SK-N-SH (cell line): ENCODE results near the gene CUL1. TPM values are rescaled to one million over a fixed set of nuclear protein-coding genes. Genes with fewer than 3 reads are reported as not detected.

Source experiments
- CTCF ChIA-PET: fragments of 300-600, 350-600 bp; formaldehyde crosslinking; extraction: SDS; loops from one replicate; lab custom pipeline; 2021; lab: Yijun Ruan, JAX
- POLR2A ChIA-PET: fragments of 350-600 bp; sonication (Branson Sonifier 250); formaldehyde crosslinking; extraction: SDS; loops from one replicate; lab custom pipeline; 2020; ENCODE audit warnings: antibody characterized with exemption, inconsistent platforms; lab: Yijun Ruan, JAX
- DNase-seq: peaks from one replicate; pipeline ENCODE4 v3.0.0; 2012
- H2AFZ ChIP-seq: fragments of 200-600 bp; sonication (generic); 2 replicates; pipeline ENCODE4 v1.8.1; 2016; ENCODE audit warnings: antibody characterized with exemption, mild to moderate bottlenecking, low read depth
- H3F3A ChIP-seq: fragments of 200-600 bp; sonication (generic); replicated peaks from 2 replicates; pipeline ENCODE3; 2016; ENCODE audit warnings: antibody characterized with exemption, mild to moderate bottlenecking; ENCODE audit not compliant: insufficient read depth
- H3K27ac ChIP-seq, 2 experiments: fragments of 200-500 bp in 1 of 2; fragments of 200-600 bp in 1 of 2; sonication (Bioruptor generic) in 1 of 2; sonication (generic), shearing (Covaris generic) in 1 of 2; 2 replicates each; pipeline versions ENCODE4 v1.5.1 to v1.6.1; 2014 to 2016; ENCODE audit warnings: low read depth in 2 of 2, inconsistent platforms in 1 of 2, low read length in 1 of 2, mild to moderate bottlenecking in 1 of 2, mixed read lengths in 1 of 2
- H3K27me3 ChIP-seq: fragments of 200-600 bp; sonication (generic), shearing (Covaris generic); 2 replicates; pipeline ENCODE4 v1.6.1; 2016; ENCODE audit warnings: mixed run types; ENCODE audit not compliant: insufficient read depth
- H3K36me3 ChIP-seq, 2 experiments: fragments of 200-500 bp in 1 of 2; fragments of 200-600 bp in 1 of 2; sonication (Bioruptor generic) in 1 of 2; sonication (generic) in 1 of 2; replicated peaks in 1 of 2; 2 replicates each; pipeline versions ENCODE3 to v1.5.1; 2014 to 2016; ENCODE audit warnings: low read length in 1 of 2, mild to moderate bottlenecking in 1 of 2; ENCODE audit not compliant: insufficient read depth in 2 of 2, control insufficient read depth in 1 of 2
- H3K4me1 ChIP-seq, 2 experiments: fragments of 200-500 bp in 1 of 2; fragments of 200-600 bp in 1 of 2; sonication (Bioruptor generic) in 1 of 2; sonication (generic), shearing (Covaris generic) in 1 of 2; 2 replicates each; pipeline versions ENCODE4 v1.5.1 to v1.6.1; 2014 to 2016; ENCODE audit warnings: low read depth in 1 of 2, low read length in 1 of 2, mixed run types in 1 of 2; ENCODE audit not compliant: insufficient read depth in 2 of 2, control insufficient read depth in 1 of 2
- H3K4me2 ChIP-seq: fragments of 200-600 bp; sonication (generic), shearing (Covaris generic); 2 replicates; pipeline ENCODE4 v1.6.1; 2017; ENCODE audit warnings: mixed run types
- H3K4me3 ChIP-seq, 2 experiments: fragments of 200-500 bp in 1 of 2; fragments of 200-600 bp in 1 of 2; sonication (Bioruptor generic) in 1 of 2; sonication (generic), shearing (Covaris generic) in 1 of 2; 2 replicates each; pipeline versions ENCODE4 v1.5.1 to v1.8.1; 2014 to 2016; ENCODE audit warnings: low read depth in 2 of 2, inconsistent platforms in 1 of 2, low read length in 1 of 2, mild to moderate bottlenecking in 1 of 2, mixed read lengths in 1 of 2, moderate library complexity in 1 of 2
- H3K79me2 ChIP-seq: fragments of 200-600 bp; sonication (generic); 2 replicates; pipeline ENCODE4 v1.8.1; 2017; ENCODE audit warnings: mild to moderate bottlenecking; ENCODE audit not compliant: insufficient read depth
- H3K9ac ChIP-seq: fragments of 200-600 bp; sonication (generic); 2 replicates; pipeline ENCODE4 v1.6.1; 2017; ENCODE audit warnings: mixed run types
- H3K9me2 ChIP-seq: fragments of 200-600 bp; sonication (generic); 2 replicates; pipeline ENCODE4 v1.6.1; 2017; ENCODE audit warnings: mixed run types
- H3K9me3 ChIP-seq: fragments of 200-600 bp; sonication (generic); 2 replicates; pipeline ENCODE4 v1.6.1; 2017; ENCODE audit warnings: mixed run types, mild to moderate bottlenecking, moderate library complexity
- H4K20me1 ChIP-seq: fragments of 200-600 bp; sonication (generic); 2 replicates; pipeline ENCODE4 v1.6.1; 2017; ENCODE audit warnings: mild to moderate bottlenecking, mixed run types; ENCODE audit not compliant: insufficient read depth
- FOXJ3 ChIP-seq: sonication (generic); formaldehyde crosslinking; IDR thresholded peaks from 2 replicates; pipeline ENCODE4 v1.5.1; 2020; ENCODE audit warnings: mild to moderate bottlenecking, missing genetic modification reagents
- IRF3 ChIP-seq: fragments of 150-350 bp; IDR thresholded peaks from 2 replicates; pipeline ENCODE4 v1.6.1; 2016; ENCODE audit warnings: mild to moderate bottlenecking, low read depth, low read length
- JUND ChIP-seq: IDR thresholded peaks from 2 replicates; pipeline ENCODE4 v1.4.0; 2012
- MAX ChIP-seq: IDR thresholded peaks from 2 replicates; pipeline ENCODE4 v1.4.0; 2012; ENCODE audit warnings: low read depth
- MEF2A ChIP-seq: IDR thresholded peaks from 2 replicates; pipeline ENCODE4 v1.4.0; 2012; ENCODE audit warnings: low read depth, borderline replicate concordance
- PBX3 ChIP-seq: IDR thresholded peaks from 2 replicates; pipeline ENCODE4; 2012
- POLR2AphosphoS5 ChIP-seq: IDR thresholded peaks from 2 replicates; pipeline ENCODE4 v1.6.1; 2012; ENCODE audit warnings: low read depth, low read length
- TCF12 ChIP-seq: IDR thresholded peaks from 2 replicates; pipeline ENCODE4 v1.4.0; 2012
- USF1 ChIP-seq: IDR thresholded peaks from 2 replicates; pipeline ENCODE4 v1.4.0; 2012; ENCODE audit warnings: low read depth, borderline replicate concordance
- WGBS: methylation state at CpG from one replicate; pipeline ENCODE4 v1.1.6; 2017; ENCODE audit warnings: low lambda C conversion rate; 5-methylcytosine and 5-hydroxymethylcytosine counted together
- polyA plus RNA-seq, 3 experiments: library from polyadenylated mRNA; depleted of rRNA; stranded (reverse); fragments of >200 nt; gene quantifications; 2 replicates each; pipeline ENCODE4 v1.2.3, GENCODE V29; 2012

Gene CUL1
- polyA plus RNA-seq, 1 of the 3 experiments (the other 2 are of a cell fraction) = 45.2 TPM

- H3K9me2 ChIP-seq = no peaks in the 10 kb centered on the region
- no peak for TF ChIP-seq USF1
- TF ChIP-seq, all 33 proteins: peak for 0
- H3K79me2 ChIP-seq = no peaks in the 10 kb centered on the region
- no peaks in the 10 kb centered on the region for H3F3A ChIP-seq
- CTCF ChIA-PET = no interaction called here
- no peak overlapping the region for H2AFZ ChIP-seq
- H3K36me3 ChIP-seq = no peaks in the 10 kb centered on the region
- H3K4me2 ChIP-seq = no peak overlapping the region
- 86% methylated on average over 3 of the region's 3 CpGs for WGBS
- no peak overlapping the region for H3K9ac ChIP-seq
- H3K9me3 ChIP-seq = no peaks in the 10 kb centered on the region
- no peak for DNase-seq
- H3K4me3 ChIP-seq = no peak overlapping the region
- POLR2A ChIA-PET = no interaction called here
- H3K27me3 ChIP-seq = no peaks in the 10 kb centered on the region
- H3K4me1 ChIP-seq = no peaks in the 10 kb centered on the region
- no peaks in the 10 kb centered on the region for H4K20me1 ChIP-seq
- no peak overlapping the region for H3K27ac ChIP-seq
Measured at GRCh38 chr7:148676291-148676690, 22.4 kb upstream of the CUL1 start.

- DNase-seq = no peak
- no peaks in the 10 kb centered on the region for H3K36me3 ChIP-seq
- H3F3A ChIP-seq = no peaks in the 10 kb centered on the region
- H3K9ac ChIP-seq = no peak overlapping the region
- no peak for TF ChIP-seq FOXJ3 (CRISPR knock-in tag)
- no peak for TF ChIP-seq PBX3
- TF ChIP-seq JUND = no peak
- no peak for TF ChIP-seq TCF12
- no peak for TF ChIP-seq IRF3
- TF ChIP-seq MAX = no peak
- TF ChIP-seq POLR2AphosphoS5 = no peak
- TF ChIP-seq MEF2A = no peak
- H3K4me2 ChIP-seq = no peak overlapping the region
- ChIA-PET CTCF (interaction anchor here (0.9 kb wide), 1 partner anchor 12 kb away, joined by 3 read pairs; no protein-coding TSS in a partner anchor), POLR2A (no interaction called here)
- no peaks in the 10 kb centered on the region for H3K79me2 ChIP-seq
- H3K4me3 ChIP-seq = no peak overlapping the region
- 53% methylated on average over 4 of the region's 4 CpGs for WGBS
- no peaks in the 10 kb centered on the region for H3K27me3 ChIP-seq
- no peaks in the 10 kb centered on the region for H3K4me1 ChIP-seq
- H3K9me2 ChIP-seq = no peaks in the 10 kb centered on the region
- no peak overlapping the region for H2AFZ ChIP-seq
- no peak overlapping the region for H3K27ac ChIP-seq
- no peaks in the 10 kb centered on the region for H4K20me1 ChIP-seq
- H3K9me3 ChIP-seq = peaks cover 6% of the 10 kb centered on the region; the same call in 1 of the 2 replicates
Measured at GRCh38 chr7:148681821-148682220, 16.9 kb upstream of the CUL1 start.
